Bronchial epithelial cell (primary cell): ENCODE measurements around the gene AGBL1. TPM values are rescaled to one million over a fixed set of nuclear protein-coding genes. Genes with fewer than 3 reads are reported as not detected.
A peak's percentile ranks its signal among the peaks of the same experiment; 100 is the strongest.

ENCODE experiments used
- DNase-seq: peaks from one replicate; pipeline ENCODE4 v3.0.0-alpha.2; 2010; ENCODE audit warnings: low read depth
- FAIRE-seq: peaks from 2 replicates; lab custom pipeline; 2011; peaks lifted over from hg19 to GRCh38; lab: Jason Lieb, UNC
- H3K27me3 ChIP-seq: 2 replicates; pipeline ENCODE4 v1.5.1; 2011; ENCODE audit warnings: low read length; ENCODE audit not compliant: control insufficient read depth, insufficient read depth
- H3K36me3 ChIP-seq: 2 replicates; pipeline ENCODE4 v1.5.1; 2011; ENCODE audit warnings: low read length; ENCODE audit not compliant: control insufficient read depth, insufficient read depth
- H3K4me3 ChIP-seq: 2 replicates; pipeline ENCODE4 v1.5.1; 2011; ENCODE audit warnings: mild to moderate bottlenecking, low read depth, low read length, control low read depth
- CTCF ChIP-seq: IDR thresholded peaks from 2 replicates; pipeline ENCODE4 v1.5.1; 2011; ENCODE audit warnings: mild to moderate bottlenecking, moderate library complexity, low read length, control low read depth, inconsistent platforms; ENCODE audit not compliant: insufficient read depth, severe bottlenecking
- total RNA-seq: library from RNA; depleted of rRNA; stranded (reverse); fragments of >200 nt; gene quantifications from 2 replicates; pipeline ENCODE4 v1.2.1, GENCODE V29; 2014

Gene AGBL1
- total RNA-seq, 1 donor from 2014 or later: not detected

GRCh38 chr15:86296769-86297168 is 217.1 kb downstream of the AGBL1 start:
- no peak for TF ChIP-seq CTCF
- no peaks in the 10 kb centered on the region for H3K36me3 ChIP-seq
- DNase-seq (no peak), FAIRE-seq (no peak)
- no peak overlapping the region for H3K4me3 ChIP-seq
- no peaks in the 10 kb centered on the region for H3K27me3 ChIP-seq

GRCh38 chr15:86300390-86301125 is 220.9 kb downstream of the AGBL1 start:
- TF ChIP-seq CTCF: no peak
- Histone ChIP-seq H3K4me3 (no peak overlapping the region), H3K36me3 (no peaks in the 10 kb centered on the region), H3K27me3 (no peaks in the 10 kb centered on the region)
- DNase-seq (peak; percentile 81), FAIRE-seq (no peak)

- Histone ChIP-seq H3K27me3 (no peaks in the 10 kb centered on the region), H3K4me3 (no peak overlapping the region), H3K36me3 (no peaks in the 10 kb centered on the region)
- FAIRE-seq (no peak), DNase-seq (peak; percentile 20)
- TF ChIP-seq CTCF: no peak
These were observed 232.1 kb downstream of the AGBL1 start for GRCh38 chr15:86311568-86312280.

- DNase-seq: no peak
- H3K36me3 ChIP-seq: no peaks in the 10 kb centered on the region
- no peaks in the 10 kb centered on the region for H3K27me3 ChIP-seq
- no peak for TF ChIP-seq CTCF
- FAIRE-seq: no peak
- no peak overlapping the region for H3K4me3 ChIP-seq
These were observed 232.8 kb downstream of the AGBL1 start for GRCh38 chr15:86312486-86312885.

- Histone ChIP-seq H3K4me3 (no peak overlapping the region), H3K36me3 (no peaks in the 10 kb centered on the region), H3K27me3 (no peaks in the 10 kb centered on the region)
- no peak for TF ChIP-seq CTCF
- DNase-seq (no peak), FAIRE-seq (no peak)
These were observed 236.5 kb downstream of the AGBL1 start for GRCh38 chr15:86316216-86316615.
